Astrocyte of the hippocampus (primary cell): Measurements from ENCODE around the gene KRT80.
A peak's percentile ranks its signal among the peaks of the same experiment; 100 is the strongest.

Experiments used
- DNase-seq: peaks from one replicate; pipeline ENCODE4 v3.0.0; 2011; ENCODE audit warnings: low read depth, low spot score

The KRT80 gene

DNA sequence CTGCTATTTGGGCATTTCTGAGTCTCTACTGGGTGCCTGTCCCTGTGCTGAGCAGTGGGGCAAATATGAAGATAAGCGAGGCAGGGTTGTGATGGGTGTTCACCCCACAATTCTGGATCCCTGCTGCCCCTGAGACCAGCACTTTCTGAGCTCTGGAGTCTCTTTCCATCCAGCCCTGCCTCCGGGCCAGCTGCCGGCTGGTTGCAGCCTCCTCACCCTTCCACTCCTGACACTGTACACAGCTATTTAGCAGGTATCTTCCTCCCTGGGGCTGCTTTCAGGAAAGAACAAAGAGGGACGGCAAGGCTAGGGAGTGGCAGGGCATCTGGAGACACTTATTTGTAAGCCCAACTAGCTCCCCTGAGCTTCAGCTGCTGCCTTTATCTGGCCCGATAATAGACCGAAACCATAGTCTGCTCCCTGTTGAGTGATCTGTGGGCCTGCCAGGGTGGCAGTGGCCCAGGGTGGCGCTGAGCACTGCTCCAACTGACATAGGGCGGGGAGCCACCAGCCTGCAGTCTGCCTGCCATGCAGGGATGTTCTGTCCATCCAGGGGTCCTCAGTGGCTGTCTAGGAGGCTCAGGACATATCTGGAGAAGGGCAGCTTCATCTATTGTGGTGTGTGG is 7.6 kb upstream of the KRT80 start:
- DNase-seq: no peak

- DNase-seq: no peak
These were observed 6.8 kb upstream of the KRT80 start for GRCh38 chr12:52198454-52199215.

DNA sequence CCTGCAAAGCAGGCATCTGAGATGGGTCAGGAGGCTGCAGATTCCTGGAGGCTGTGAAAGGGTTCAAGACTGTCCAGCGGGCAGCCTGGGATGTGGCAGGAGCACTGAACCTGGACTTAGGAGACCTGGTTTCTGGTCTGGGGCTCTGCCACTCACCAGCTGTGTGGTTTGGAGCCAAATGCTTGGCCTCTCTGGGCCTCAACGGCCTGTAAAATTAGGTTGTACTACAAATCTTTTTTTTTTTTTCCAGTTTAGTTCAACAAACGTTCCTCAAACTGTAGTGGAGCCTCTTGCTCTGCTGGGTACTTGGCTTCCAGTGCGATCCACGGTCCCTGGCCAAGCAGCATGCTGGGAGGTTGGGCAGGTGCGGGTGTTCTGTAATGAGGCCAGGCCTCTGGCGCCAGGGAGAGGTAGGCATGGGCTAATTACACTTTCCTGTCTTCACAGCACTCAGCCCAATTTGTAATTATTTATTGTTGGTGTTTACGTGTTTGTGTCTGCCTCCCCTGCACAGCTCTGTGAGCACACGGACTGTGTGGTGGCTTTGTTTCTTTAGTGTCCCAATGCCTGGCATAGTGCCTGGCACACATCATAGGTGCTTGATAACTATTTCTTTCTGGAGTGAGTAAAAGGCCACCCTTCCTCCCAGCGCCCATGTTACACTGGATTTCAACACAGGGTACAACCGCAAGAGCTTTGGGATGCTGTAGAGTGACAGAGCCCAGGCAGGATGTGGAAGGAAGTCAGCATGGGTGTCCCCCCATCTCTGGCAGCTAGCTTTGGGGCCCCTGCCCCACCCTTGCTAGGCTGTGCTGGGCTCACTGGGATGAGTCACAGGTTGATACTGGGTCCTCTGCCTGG is 5.8 kb upstream of the KRT80 start:
- DNase-seq: no peak

DNA sequence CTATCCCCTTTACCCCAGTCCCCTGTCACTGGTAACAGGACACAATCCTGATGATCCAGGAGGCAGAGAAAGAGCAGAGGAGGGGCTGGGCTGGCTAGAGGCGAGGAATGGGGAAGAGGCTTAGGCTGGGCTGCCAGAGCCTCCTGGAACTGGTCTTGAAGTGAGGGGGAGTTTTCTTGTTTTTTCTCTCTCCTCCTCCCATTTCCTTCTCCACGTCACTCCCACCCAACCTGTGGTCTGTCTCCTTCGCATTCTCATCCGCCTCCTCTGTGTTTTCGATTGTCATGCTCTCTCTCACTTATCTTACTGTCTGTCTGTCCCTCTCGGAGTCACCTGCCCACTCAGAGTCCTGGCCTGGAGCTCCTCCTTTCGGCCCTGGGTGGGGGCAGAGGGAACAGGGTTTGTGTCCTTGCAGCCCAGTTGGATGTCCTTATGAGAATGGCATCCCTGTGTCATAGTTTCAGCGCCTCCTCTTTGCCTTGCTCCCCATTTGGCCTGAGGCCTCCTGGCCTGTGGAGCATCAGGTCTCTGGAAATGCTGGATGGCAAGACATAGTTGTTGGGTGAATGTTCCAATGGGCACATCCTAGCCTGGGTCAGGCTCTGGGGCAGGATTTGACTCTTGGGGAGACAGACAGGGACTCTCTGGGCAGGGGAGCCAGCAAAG is 3.4 kb upstream of the KRT80 start:
- no peak for DNase-seq

GRCh38 chr12:52193991-52194390 is 2.2 kb upstream of the KRT80 start:
- peak; percentile 68 for DNase-seq

DNA sequence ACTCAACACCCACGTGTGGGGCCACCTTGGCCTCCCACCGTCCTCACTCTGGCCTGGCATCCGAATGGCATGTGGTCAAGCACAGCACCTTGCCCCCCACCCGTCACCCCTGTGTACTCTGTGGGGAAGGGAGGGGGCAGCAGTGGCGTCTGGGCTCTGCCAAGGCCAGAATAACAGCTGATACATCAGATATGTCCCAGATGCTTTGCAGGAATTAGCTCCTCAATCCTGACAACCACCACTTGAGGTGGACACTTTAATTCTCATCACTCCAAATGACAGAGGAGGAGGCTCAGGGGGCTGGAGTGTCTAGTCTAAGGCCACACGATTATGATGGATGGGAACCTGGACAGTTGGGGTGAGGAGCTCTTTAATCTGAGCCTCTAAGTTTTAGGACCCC is 1.7 kb upstream of the KRT80 start:
- DNase-seq: no peak

- DNase-seq: no peak
These were observed 719 bp downstream of the KRT80 start for GRCh38 chr12:52190860-52191729.

- DNase-seq: peak; percentile 83
These were observed 2.2 kb downstream of the KRT80 start for GRCh38 chr12:52189376-52190174.

- no peak for DNase-seq
These were observed 3.2 kb downstream of the KRT80 start for GRCh38 chr12:52188658-52189057.

GRCh38 chr12:52187640-52188039 is 4.2 kb downstream of the KRT80 start:
- DNase-seq: no peak

DNA sequence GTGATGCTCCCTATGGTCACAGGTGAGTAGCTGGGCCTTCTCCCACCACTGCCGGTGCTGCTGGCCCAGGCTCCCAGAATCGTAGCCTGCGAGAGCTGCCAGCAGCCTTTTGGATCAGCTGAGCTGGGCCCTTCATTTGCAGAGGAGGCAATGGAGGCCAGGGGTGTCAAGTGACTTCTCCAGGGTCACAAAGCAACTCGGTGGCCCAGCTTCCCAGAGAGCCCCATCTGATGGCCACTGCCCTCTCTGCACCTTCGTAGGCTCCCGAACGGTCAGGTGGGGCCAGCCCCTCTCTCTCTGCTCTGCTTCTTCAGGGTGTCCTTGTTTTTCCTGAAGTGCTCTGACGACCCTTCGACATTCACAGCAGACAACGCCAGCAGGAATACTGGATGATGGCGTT is 4.6 kb downstream of the KRT80 start:
- no peak for DNase-seq

DNA sequence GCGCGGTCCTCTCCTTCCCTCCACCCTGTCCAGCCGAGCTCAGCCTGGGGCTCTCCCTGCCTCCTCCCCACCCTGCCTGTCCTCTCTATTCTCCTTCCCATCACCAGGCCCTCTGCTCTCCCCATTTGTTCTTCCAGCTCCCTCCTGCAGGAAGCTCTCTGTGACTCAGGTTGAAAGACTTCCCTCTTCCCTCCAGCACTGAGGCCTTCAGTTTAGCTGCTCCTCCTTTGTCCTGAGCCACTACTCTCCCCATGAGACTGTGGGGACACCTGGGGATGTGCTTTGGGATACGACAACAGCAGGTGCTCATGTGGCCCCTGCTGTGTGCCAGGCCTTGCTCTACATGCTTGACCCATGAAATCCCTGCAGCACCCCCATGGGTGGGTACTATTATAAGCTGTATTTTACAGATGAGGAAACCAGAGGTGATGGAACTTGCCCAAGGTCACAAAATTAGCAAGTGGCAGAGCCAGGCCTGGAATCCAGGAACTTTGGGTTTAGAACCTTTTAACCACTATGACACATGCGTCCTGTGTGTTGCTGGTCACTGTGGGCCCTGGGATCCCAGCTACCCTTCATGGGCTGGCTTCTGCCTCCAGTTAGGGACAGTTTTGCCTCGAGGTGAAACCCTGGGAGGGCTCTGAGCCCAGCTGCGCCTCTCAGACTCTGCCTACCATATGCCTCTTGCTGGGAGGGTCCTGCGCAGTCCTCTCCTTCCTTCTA is 5.5 kb downstream of the KRT80 start:
- peak; percentile 81 for DNase-seq

- no peak for DNase-seq
These were observed 6.3 kb downstream of the KRT80 start for GRCh38 chr12:52185400-52185967.

DNA sequence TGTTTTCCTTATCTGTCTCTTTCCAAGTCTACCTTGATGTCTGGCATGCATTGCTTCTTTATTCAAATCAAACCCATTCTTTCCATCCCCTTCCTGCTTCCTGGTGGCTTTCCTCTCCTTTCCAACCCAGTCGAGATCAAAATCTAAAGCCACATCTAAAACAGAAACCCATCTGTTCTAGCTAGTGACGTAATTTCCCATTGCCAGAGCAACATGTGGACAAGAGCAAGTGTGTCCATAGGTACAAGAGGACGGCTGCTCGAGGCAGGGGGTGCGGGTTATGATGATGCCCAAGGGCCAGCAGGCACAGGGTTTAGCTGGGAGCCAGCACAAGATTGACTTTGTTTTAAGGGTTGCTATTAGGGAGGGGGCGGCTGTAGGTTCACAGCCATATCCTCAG is 7.0 kb downstream of the KRT80 start:
- DNase-seq: no peak

DNA sequence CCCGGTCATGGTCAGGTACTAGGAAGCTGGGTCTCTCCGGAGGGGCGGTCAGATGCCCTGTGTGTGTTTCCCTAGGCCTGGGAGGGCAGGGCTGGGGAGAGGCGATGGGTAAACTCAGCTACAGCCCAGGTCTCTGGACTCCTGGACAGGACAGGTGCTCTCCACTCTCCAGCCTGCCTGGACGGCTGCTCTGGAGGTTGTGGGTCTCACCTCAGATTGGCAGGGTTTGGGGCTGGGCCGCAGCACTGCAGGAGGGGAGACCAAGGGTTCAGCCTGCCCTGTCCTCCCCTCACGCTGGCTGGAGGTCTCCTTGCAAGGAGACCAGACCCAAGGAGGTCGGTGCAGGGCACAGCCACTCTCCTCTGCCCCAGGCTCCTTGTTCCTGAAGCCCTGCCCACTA is 7.8 kb downstream of the KRT80 start:
- DNase-seq: no peak

DNA sequence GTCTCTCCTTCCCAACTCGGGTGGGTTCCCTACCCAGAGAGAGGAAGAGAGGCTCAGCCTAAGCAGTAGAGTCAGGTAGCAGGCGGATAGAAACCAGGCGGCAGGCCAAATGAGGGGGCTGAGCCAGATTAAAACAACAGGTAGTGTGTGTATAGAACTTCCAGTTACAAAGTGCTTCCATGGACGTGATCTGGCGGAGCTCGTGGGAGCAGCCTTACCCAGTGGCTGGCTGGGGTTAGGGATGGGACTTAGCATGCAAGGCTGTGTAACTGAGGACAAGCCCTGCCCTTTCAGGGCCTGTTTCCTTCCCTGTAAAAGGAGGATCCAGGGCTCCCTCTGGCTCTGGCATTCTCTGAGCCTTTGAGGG is 8.3 kb downstream of the KRT80 start:
- DNase-seq: no peak

DNA sequence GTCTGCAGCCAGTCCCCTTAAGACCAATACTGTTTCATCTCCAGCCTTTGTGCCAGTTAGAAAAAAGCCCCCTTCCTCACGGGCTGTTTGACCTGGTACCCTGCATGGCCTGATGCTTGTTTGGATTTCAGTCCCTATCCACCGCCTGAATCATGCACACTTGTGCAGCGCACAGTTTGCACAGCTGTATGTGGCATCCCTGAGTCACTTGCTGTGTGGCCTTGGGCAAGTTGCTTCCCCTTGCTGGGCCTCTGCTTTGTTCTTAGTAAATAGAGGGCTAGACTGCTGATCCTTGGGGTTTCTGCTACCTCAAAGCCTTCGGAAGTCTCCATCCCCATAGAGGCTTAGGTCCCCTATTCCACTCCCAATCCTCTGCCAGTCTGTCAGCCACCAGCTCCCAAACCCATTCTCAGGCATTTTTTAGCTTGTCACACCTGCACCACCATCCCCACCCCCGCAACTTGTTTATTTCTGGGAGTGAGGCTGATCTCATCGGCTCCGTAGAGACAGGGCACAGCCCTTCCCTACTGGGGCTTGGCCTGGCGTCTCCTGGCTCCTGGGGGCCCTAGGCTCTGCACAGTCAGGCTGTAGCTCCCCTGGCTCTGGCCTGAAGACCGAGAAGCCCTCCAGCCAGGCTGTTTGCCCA is 8.8 kb downstream of the KRT80 start:
- DNase-seq: no peak

DNA sequence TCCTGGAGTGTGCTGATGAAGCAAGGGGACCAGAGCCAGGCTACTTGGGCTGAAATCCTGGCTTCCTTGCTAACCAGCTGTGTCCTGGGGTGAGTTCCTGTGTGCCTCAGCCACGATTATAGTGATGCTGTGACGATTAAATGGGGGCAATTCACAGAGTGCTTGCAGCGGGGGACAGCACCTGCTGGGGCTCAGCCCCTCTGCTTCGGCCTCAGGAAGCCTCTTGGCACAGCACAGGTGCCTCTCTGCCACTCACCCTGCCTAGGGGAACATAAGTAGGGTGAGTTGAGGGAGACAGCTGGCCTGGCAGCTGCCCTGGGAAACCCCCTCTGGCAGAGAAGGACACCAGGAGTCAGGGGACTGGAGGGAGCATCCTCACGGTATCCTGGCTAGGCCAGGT is 9.4 kb downstream of the KRT80 start:
- no peak for DNase-seq

- peak; percentile 91 for DNase-seq
These were observed 10.1 kb downstream of the KRT80 start for GRCh38 chr12:52181746-52182145.
